ENCODE data around the gene ALPG.
"Not testable (repeated sequence)": the region's sequence is repeated elsewhere in the genome, so short reads cannot be mapped to it uniquely, and the experiment has no call there.

ALPG gene

GRCh38 chr2:232395586-232395985 is 11.1 kb upstream of the ALPG start:
- DNase-seq, result no peak

DNA sequence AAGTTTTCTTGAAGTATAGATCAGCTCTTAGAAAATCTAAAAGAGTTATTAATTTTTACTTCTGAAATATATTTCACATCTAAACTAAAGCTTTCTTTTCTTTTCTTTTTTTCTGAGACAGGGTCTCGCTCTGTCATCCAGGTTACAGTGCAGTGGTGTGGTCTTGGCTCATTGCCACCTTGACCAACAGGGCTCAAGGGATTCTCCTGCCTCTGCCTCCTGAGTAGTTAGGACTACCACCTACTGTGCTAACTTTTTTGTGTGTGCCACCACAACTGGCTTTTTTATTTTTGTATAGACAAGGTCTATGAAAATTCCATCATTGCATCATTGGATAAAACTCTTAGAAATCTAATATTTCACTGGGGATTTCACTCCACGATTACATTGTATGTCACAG is 10.0 kb upstream of the ALPG start:
- no peak for DNase-seq

DNA sequence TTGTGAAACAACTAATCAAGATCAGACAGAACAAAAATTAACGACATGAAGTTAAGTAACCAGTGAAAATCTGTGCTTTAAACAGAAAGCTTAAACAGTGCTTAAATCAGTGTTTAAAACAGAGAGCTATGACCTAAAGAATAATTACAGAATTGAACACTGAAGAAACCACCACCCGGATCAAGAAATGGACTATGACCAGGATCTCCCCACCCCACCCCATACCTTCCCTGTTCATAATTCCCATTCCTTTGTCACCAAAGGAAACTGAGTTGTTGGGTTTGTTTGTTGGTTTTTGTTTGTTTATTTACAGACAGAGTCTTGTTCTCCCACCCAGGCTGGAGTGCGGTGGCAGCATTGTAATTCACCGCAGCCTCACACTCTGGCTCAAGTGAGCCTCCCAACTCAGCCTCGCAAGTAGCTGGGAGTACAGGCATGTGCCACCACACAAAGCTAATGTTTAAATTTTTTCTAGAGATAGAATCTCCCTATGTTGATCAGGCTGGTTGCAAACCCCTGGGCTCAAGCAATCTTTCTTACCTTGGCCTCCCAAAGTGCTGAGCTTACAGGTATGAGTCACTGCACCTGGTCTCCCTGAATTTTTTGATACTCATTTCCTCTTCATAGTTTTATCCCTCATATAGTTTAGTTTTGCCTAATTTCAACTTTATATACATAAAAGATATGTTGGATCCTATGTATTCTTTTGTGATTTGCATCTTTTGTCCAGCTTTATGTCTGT is 8.2 kb upstream of the ALPG start:
- no peak for DNase-seq

- no peak for DNase-seq
Observed at GRCh38 chr2:232400256-232401015, 6.2 kb upstream of the ALPG start.

DNA sequence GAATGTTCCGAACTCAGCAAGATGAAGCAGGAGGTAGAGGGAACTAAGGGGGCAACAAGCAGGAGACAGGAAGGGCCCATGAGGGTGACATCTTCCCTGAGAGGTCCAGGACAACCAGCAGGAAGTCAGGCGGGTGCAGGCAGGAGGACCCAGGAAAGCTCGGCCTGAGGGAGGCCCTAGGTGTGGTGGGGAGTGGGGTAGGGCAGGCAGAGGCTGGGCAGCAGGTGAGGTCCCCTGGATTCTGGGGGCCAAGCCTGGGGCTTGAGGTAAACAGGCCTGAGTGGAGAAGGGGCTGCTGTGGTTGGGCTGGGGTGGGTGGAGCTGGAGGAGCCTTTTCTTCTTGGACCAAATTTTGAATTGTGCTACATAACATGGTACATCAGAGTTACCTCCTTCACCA is 4.1 kb upstream of the ALPG start:
- DNase-seq, result no peak

GRCh38 chr2:232405943-232406510 is 617 bp upstream of the ALPG start:
- no peak for DNase-seq

GRCh38 chr2:232407428-232408150 is 945 bp downstream of the ALPG start:
- not testable (repeated sequence) for DNase-seq

- not testable (repeated sequence) for DNase-seq
Observed at GRCh38 chr2:232408269-232408668, 1.6 kb downstream of the ALPG start.

DNA sequence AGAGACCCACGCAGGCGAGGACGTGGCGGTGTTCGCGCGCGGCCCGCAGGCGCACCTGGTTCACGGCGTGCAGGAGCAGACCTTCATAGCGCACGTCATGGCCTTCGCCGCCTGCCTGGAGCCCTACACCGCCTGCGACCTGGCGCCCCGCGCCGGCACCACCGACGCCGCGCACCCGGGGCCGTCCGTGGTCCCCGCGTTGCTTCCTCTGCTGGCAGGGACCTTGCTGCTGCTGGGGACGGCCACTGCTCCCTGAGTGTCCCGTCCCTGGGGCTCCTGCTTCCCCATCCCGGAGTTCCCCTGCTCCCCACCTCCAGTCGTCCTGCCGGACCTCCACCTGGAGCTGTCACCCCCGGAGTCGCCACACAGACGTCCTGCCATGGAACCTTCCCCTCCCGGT is 3.0 kb downstream of the ALPG start:
- DNase-seq, result not testable (repeated sequence)

DNA sequence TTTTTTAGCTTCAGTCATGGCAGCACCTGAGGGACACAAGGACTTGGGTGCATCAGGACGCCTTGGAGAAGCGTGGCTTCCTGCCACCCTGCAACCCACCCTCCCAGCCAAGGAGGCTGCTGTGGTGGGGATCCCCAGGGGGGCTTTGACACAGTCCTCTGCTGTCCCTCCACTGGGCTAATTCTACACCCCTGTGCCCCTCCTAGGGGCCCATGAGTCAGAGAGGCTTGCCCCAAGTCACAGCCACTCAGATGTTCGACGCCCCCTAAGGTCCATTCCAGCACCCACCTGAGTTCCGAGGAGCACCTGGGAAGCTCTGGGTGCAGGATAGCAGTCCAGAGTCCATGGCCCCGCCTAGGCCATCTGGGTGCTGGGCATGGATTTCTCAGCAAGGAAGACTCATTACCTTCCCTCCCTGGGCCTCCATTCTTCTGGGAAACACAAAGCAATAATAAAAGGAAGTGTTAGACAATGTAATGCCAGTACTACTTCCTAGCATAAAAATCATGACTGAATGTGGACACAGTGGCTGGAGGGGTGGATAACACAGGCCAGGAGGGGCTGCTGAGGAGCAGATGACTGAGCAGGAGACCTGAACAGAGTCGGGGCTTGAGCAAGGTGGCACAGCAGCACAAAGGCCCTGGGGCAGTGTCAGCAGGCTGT is 3.7 kb downstream of the ALPG start:
- no peak for DNase-seq

DNA sequence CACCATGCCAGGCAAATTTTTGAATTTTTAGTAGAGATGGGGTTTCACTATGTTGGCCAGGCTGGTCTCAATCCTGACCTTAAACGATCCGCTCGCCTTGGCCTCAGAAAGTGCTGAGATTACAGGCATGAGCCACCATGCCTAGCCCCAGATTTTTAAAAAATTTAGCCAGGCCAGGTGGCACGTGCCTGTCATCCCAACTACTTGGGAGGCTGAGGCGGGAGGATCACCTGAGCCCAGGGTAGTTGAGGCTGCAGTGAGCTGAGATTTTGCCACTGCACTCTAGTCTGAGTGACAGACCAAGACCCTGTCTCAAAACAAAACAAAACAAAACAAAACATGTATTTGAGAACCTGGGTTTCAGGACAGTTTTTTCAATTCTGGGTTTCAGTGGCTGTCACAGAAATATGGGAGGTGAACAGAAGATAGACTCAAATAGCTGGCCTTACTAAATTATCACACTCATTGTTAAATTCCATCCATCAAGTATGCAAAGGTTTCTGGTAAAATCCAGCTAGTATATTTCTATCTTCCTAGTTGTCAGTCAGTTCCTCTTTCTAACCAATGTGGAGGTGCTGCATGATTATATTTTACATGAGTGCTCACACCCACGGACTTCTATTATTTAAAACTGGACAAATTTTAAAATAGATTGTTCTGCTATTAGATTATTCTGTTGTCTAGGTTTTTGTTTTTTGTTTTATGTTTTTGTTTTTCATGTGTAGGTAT is 5.4 kb downstream of the ALPG start:
- DNase-seq, result no peak

GRCh38 chr2:232412986-232413385 is 6.3 kb downstream of the ALPG start:
- DNase-seq, result no peak

DNA sequence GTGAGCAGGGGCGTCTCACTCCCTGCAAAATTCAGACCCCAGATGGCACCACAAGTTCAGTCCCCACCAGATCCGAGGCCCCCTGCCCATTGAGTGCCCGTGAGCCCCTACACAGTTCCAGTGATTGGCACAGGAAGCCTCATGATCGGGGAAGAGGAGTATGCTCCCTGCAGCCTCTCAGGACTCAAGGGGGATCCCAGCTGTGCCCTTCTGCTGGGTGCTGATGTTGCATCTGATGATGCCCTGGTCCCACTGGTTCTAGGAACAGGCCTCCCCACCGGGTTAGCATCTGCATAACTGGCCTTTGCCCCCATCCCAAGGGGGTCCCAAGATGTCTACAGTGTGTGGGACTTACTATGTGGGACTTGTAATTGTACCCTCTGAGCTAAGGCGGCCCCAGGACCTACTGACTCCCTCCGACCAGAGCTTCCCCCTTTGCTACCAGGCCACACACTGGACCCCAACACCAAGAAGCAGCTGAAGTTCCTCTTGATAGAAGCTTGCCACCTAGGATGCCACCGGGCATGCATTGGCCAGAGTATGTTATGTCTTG is 8.6 kb downstream of the ALPG start:
- DNase-seq, result no peak

- no peak for DNase-seq
Observed at GRCh38 chr2:232415736-232416520, 9.3 kb downstream of the ALPG start.

DNA sequence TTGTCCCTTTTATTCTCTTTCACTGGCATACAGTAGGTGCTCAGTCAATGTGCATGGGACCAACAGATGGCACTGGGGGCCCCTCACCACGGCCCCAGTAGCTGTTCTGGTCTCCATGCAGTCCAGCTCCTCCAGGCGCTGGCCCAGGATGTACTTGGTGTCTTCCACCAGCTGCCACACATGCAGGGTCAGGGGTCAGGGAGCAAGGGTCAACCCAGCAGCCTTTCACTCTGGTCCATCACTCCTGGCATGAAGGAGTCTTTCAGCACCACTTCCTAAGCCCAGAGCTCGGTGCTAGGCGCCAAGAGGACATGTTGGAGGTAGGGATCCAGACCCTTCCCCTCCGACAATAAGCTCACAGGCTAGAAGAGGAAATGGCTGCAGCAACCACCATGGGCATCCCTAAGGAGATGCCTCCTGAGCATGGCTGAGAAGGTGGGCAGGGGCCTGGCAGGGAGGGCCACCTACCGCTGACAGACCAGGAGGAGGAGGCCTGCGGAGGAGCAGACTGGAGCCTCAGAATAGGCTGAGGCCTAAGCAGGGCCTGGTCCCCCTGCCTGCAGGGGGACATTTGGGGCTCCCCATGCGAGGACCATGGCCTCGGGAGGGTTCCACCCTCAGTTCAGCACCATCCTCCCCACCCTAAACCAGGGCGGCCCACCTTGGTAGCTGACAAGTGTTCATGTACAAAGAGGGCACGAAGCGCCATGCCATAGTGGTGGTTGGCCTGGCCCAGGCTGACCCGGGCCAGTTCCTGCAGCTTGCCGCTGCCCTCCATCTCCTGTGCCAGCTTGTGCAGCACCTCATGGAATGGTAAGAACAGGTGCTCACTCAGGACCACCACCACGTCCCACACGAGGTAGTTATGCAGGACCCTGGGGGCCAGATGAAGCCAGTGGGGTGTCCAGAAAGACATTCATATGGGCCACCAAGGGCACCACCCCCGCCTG is 10.2 kb downstream of the ALPG start:
- no peak for DNase-seq

GRCh38 chr2:232417489-232417888 is 10.8 kb downstream of the ALPG start:
- no peak for DNase-seq

GRCh38 chr2:232418056-232418455 is 11.4 kb downstream of the ALPG start:
- no peak for DNase-seq

GRCh38 chr2:232418466-232419244 is 12.0 kb downstream of the ALPG start:
- DNase-seq, result no peak
